GM18907 (cell line): ENCODE data around the gene ALG11.

ENCODE experiments used
- ATAC-seq: cut with Tn5 transposase; IDR thresholded peaks from one replicate; pipeline ENCODE4 v1.9.1; 2021; ENCODE audit warnings: mild to moderate bottlenecking, moderate library complexity; ENCODE audit not compliant: unreplicated experiment

The ALG11 gene

GRCh38 chr13:51997186-51997585 is 15.0 kb upstream of the ALG11 start:
- no peak for ATAC-seq

- ATAC-seq, result no peak
Measured at GRCh38 chr13:51997641-51998330, 14.4 kb upstream of the ALG11 start.

GRCh38 chr13:51998723-51999509 is 13.3 kb upstream of the ALG11 start:
- ATAC-seq, result no peak

GRCh38 chr13:51999510-51999911 is 12.7 kb upstream of the ALG11 start:
- ATAC-seq, result no peak

GRCh38 chr13:51999921-52000320 is 12.3 kb upstream of the ALG11 start:
- no peak for ATAC-seq

GRCh38 chr13:52001120-52001731 is 11.0 kb upstream of the ALG11 start:
- peak; percentile 92 for ATAC-seq

GRCh38 chr13:52002361-52002760 is 9.8 kb upstream of the ALG11 start:
- no peak for ATAC-seq

- ATAC-seq, result no peak
Measured at GRCh38 chr13:52003541-52003940, 8.7 kb upstream of the ALG11 start.

- no peak for ATAC-seq
Measured at GRCh38 chr13:52004511-52005170, 7.6 kb upstream of the ALG11 start.

GRCh38 chr13:52005841-52006522 is 6.2 kb upstream of the ALG11 start:
- ATAC-seq, result no peak

- no peak for ATAC-seq
Measured at GRCh38 chr13:52006523-52007245, 5.5 kb upstream of the ALG11 start.

GRCh38 chr13:52009946-52010345 is 2.3 kb upstream of the ALG11 start:
- ATAC-seq, result no peak

- peak; percentile 6 for ATAC-seq
Measured at GRCh38 chr13:52010890-52011631, 1.1 kb upstream of the ALG11 start, which contains the start of gene ATP7B. ATP7B (minus strand) TSS chr13:52011450; CDS start chr13:52011337, 113 bp downstream.

- peak; percentile 2 for ATAC-seq
Measured at GRCh38 chr13:52012512-52012836, 276 bp downstream of the ALG11 start.

GRCh38 chr13:52016296-52016695 is 4.1 kb downstream of the ALG11 start:
- no peak for ATAC-seq

GRCh38 chr13:52020191-52020590 is 8.0 kb downstream of the ALG11 start:
- no peak for ATAC-seq

GRCh38 chr13:52022356-52022755 is 10.2 kb downstream of the ALG11 start:
- no peak for ATAC-seq

GRCh38 chr13:52024481-52024880 is 12.3 kb downstream of the ALG11 start, which contains the start of gene UTP14C:
UTP14C (plus strand) TSS chr13:52024691; CDS start chr13:52028805, 4,114 bp downstream.
- no peak for ATAC-seq

- ATAC-seq, result no peak
Measured at GRCh38 chr13:52025475-52026245, 13.5 kb downstream of the ALG11 start.
